SH-SY5Y (cell line): Measurements from ENCODE around the gene STK35.

Experiments used
- GATA2 ChIP-seq: IDR thresholded peaks from 2 replicates; pipeline ENCODE4 v1.6.1; 2011; ENCODE audit warnings: mild to moderate bottlenecking, low read depth, low read length
- GATA3 ChIP-seq: IDR thresholded peaks from 2 replicates; pipeline ENCODE4 v1.6.1; 2011; ENCODE audit warnings: low read depth, mild to moderate bottlenecking, low read length, moderate library complexity

DNA sequence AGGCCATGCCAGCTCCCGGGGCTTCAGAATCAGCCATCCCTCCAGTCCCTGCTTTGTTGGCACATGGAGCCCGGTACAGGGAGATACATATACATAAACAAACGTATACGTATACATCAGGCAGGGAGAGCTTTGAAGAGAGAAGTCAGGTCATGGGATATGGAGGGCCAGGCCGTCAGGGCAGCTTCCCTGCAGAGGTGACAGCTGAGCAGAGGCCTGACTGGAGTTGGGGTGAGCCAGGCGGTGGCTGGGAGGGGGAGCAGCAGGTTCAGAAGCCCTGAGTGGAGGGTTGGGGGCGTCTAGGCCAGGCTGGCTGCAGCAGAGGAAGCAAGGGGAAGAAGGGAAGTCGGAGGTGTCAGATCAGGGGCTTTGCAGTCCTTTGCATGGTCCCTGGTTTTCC lies 61.7 kb downstream of the STK35 start:
- TF ChIP-seq GATA2 (no peak), GATA3 (no peak)
